ENCODE results near the gene WAS.
"Not testable (repeated sequence)": the region's sequence is repeated elsewhere in the genome, so short reads cannot be mapped to it uniquely, and the experiment has no call there.

WAS gene

DNA sequence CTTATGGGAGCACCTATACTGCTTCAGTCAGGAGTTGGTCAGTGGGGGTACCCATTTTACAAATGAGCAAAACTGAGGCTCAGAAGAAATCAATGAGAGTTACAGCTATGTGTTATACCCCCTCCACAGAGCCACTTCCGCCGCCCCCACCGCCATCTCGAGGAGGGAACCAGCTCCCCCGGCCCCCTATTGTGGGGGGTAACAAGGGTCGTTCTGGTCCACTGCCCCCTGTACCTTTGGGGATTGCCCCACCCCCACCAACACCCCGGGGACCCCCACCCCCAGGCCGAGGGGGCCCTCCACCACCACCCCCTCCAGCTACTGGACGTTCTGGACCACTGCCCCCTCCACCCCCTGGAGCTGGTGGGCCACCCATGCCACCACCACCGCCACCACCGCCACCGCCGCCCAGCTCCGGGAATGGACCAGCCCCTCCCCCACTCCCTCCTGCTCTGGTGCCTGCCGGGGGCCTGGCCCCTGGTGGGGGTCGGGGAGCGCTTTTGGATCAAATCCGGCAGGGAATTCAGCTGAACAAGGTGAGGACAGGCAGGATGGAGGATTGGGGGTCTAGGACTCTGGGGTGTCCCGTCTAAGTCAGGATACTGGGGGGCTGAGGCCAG is 5.0 kb downstream of the WAS start:
- DNase-seq: no peak

DNA sequence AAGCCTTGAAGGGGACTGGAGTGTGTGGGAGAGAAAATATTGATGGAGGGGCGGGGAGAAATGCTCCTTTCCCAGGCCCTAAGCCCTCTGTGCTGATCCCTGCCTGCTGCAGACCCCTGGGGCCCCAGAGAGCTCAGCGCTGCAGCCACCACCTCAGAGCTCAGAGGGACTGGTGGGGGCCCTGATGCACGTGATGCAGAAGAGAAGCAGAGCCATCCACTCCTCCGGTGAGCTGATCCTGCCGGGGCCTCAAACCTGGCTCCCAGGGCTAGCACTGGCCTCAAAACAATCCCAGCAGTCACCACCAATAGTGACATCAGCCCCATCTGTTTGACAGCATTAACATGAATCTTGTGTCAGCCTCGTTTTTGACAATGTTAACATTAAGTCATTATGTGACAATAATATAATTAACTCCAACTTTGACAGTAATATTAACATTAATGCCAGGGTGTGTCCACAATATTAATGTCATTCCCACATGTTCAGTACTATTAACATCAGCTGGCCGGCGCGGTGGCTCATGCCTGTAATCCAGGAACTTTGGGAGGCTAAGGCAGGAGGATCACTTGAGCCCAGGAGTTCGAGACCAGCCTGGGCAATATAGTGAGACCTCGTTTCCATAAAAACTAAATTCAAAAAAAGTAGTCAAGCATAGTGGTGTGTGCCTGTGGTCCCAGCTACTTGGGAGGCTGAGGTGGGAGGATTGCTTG is 5.8 kb downstream of the WAS start:
- no peak for DNase-seq

DNA sequence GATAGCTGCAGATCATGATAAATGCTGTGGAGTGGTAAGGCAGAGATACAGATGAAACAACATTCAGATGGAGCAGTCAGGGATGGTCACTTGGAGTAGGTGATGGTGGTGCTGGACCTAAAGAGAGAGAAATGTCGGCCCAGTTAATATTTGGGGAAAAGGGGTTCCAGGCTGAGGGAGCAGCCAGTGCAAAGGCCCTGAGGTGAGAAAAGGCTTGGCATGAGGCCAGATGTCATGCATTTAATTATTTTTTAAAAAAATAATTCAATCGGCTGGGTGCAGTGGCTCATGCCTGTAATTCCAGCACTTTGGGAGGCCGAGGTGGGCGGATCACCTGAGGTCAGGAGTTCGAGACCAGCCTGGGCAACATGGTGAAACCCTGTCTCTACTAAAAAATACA is 8.1 kb downstream of the WAS start:
- not testable (repeated sequence) for DNase-seq

DNA sequence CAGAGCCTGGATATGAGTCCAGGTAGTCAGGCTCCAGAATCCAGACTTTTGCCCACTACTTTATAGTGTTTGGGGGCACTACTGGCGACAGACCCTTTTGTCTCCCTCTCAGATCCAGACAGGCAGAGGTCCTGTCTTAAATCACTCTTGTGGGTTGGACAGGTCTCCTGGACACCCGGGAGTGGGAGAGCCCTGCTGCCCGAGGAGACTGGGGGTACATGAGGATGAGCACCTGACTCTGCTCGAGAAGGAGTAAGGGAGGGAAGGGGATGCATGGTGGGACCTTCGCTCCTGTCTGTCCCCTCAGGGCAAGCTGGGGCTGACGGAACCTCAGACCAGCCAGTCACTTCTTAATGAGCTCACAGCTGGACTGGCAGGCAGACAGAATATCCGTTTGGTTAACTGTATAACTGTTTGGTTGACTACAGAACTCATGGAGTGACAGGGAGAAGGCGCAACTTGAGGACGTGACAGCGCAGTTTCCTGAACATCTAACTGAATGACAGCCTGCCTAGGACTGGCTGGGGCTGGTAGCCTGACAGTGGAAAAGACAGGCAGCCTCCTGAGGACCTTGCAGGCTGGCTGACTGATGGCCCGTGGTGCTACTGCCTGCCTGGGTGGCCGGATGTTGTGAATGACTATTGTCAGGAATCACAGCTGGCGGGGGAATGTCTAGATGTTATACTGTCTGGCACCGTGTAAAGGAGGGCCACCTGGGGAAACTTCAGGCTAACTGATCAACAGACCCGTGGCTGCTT is 11.4 kb downstream of the WAS start:
- DNase-seq: no peak

DNA sequence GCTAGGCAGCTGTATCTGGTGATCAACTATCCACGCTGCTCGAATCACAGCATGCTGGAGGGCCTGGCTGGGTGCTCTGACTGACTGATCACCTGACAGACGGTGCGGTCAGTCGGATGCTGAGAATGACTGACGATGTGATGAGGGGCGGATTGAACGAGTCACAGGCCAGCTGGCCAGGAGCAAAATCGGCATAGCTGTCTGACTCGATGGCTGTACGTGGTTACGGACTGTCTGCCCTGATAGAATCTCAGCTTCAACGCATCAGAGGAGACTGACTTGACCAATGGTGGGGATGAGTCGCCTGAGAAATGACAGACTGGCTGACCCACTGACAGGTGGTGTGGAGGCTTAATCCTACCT is 11.9 kb downstream of the WAS start:
- no peak for DNase-seq

DNA sequence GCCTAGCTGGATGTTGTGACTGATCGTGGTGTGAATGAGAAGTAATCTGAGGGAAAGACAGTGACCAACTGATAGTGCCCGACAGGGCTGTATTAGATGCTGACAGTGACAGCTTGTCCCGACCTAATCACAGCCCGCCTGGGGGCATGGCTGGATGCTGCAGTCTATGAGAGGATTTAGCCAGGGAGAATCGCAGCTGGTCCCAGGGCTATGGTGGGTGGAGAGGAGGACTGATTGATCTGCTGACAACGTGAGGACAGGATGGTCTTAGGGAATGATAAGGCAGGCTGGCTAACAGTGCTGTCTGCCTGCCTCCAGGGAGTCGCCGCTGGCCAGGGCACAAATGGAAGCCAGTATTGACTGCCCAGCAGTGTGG is 12.3 kb downstream of the WAS start:
- DNase-seq: no peak

DNA sequence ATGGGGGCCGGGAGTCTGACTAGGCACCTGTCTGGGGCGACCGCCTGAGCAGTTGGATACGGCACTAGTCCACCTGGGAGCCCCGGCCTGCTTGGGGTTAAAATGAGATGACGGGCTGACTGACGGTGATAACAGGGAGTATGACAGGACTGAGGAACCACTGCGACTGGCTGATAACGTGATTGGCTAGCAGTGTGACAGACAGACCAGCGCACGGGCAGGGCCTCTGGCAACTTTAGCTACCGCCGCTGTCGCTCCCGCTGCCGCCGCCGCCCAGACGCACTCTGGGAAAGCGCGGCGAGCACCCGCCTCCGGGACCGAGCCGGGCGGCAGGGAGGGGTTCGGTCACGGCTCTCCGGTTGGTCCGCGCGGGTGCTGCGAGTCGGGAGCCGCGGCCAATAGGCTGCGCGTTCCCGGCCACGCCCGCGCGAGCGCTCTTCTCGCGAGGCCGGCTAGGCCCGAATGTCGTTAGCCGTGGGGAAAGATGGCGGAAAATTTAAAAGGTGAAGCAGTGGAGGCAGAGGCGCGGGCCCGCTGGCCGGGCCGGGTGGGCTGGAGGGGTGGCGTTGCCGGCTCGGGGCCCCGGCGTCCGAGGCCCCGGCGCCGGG is 12.8 kb downstream of the WAS start, which contains the start of gene SUV39H1:
Gene SUV39H1, plus strand, starts transcription at position 434 of the 608 bp plus-strand sequence. Its CDS starts 51 bp downstream, at position 485.
- peak; percentile 76 for DNase-seq

DNA sequence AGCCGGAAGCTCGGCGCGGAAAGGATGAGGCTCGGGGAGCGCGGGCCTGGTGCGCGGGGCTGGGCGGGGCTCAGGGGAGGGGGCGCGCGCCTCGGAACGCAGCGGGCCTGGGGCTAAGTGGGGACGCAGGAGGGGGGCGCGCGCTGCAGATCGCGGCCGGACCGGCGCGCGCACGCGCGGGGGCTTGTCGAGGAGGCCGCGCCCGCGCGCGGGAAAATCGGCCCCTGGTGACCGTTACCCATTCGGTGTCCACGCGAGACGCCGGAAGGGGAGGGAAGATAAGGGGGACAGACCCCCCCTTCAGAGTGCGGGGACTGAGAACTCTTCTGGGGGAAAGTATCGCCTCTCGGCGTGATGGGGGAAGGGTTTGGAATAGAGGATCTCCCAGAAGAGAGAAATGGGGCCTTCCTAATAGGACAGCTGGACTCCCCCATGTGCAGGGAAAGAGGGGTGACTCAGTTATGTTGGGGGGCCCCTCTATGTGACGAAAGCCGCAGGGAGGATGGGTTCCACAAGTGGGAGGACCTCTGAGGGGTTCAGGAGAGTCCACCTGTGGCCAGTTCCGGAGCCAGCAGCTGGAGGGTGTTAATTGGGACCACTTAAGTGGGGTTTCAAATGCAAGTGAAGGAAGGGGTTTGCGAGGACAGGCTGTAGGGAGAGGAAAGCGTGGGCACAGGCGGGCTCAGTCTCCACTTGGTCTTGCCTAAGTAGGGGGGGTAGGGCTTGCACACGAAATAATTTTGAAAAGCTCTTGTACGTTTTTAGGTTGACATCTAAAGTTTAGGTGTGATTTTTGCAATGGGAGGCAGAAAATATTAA is 13.5 kb downstream of the WAS start:
- DNase-seq: peak; percentile 55

DNA sequence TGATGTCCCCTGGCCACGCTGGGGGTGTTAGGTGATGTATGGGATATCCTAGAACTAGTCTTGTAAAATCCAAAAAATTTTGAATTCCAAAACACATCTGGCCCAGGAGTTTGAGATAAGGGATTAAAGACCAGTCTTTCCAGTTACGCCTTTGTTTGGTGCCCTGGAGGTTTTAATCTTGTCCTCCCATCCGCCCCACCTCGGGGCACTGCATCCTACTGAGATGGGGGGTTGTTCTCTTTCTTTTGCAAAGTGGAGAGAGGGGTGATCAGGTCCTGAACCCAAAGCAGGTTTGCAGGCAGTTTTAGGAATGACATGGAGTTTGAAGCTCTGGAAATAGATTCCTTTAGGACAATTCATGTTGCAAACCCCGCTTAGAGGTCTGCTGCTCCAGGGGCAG is 14.7 kb downstream of the WAS start:
- DNase-seq: no peak

DNA sequence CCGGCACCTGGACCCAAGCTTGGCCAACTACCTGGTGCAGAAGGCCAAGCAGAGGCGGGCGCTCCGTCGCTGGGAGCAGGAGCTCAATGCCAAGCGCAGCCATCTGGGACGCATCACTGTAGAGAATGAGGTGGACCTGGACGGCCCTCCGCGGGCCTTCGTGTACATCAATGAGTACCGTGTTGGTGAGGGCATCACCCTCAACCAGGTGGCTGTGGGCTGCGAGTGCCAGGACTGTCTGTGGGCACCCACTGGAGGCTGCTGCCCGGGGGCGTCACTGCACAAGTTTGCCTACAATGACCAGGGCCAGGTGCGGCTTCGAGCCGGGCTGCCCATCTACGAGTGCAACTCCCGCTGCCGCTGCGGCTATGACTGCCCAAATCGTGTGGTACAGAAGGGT is 16.6 kb downstream of the WAS start:
- DNase-seq: no peak

DNA sequence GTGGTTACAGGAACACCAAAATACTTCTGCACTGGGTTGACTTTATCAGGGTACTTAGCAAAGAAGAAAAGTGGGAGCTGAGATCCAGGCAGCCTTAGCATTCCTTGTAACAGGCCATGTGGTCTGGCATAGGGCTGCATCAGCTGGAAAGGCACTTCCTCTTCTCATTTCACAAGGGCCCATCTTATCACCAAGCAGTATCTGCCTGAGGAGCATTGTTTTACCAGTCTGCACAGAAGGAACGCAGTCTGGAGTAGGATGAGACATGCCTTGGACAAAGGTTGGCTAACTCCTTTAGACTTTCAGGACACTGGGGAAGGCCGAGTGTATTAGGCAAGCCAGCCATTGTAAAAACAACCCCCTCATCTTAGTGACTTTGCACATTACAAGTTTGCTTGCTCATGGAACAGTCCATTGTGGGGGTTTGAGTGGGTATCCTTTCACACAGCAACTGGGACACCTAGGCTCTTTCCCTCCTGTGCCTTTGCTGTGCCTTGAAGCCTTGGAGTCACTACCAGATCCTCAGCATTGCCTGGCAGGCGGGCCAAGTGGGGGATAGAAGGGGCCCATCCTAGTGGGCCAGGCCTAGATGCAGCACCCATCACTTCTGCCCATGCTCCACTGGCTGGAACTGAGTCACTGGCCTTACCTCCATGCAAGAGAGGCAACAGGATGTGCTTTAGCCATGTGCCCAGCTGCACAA is 17.5 kb downstream of the WAS start:
- DNase-seq: peak; percentile 16

DNA sequence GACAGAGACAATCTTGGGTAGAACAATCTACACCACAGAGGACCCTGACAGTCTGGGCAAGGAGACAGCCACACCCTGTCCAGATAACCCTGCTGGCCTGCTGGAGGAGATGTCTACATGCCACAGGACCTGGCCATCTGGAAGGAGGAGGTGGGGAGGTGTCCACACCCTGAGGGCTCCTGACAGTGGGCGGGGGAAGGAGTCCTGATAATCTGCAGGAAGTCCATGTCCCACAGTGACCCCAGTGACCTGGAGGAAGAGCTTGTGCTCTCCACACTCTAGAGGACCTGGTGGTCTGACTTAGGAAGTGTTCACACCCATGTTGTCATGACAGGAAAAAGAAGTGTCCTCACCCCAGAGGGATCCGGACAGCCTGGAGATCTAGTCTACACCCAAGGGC is 18.4 kb downstream of the WAS start:
- no peak for DNase-seq

DNA sequence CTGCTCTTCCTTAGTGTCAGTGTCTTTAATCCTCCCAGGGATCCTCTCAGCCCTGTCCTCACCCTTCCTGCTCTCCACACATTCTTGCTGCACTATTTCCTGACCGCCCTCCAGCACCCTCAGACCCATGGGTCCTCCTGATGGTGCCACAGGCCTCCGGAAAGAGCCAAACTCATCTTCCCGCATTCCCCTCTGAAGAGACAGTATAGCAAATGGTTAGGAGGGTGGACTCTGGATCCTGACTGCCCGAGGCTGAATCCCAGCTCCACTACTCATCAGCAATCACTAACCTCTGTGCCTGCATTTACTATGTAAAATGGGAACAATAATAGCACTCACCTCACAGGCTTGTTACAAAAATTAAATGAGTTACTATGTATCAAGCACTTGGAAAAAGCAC is 19.1 kb downstream of the WAS start:
- no peak for DNase-seq

DNA sequence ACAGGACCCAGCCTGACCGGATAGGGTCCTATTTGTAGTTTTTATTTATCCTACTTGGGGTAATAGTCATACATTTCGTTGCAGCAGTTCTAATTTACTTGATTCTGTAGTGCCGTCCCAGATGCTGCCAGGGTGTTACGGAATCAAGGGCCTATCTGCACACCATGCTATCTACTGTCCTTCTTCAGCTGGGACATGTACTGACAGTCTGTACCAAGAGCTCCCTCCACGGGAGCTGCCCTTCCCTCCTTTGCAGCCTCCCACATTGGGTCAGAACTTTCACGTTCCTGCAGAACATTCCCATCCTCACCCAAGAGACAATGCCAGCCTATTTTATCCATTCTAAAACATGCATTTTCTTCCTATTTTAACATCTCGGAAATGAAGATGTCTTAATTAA is 19.6 kb downstream of the WAS start:
- DNase-seq: no peak

DNA sequence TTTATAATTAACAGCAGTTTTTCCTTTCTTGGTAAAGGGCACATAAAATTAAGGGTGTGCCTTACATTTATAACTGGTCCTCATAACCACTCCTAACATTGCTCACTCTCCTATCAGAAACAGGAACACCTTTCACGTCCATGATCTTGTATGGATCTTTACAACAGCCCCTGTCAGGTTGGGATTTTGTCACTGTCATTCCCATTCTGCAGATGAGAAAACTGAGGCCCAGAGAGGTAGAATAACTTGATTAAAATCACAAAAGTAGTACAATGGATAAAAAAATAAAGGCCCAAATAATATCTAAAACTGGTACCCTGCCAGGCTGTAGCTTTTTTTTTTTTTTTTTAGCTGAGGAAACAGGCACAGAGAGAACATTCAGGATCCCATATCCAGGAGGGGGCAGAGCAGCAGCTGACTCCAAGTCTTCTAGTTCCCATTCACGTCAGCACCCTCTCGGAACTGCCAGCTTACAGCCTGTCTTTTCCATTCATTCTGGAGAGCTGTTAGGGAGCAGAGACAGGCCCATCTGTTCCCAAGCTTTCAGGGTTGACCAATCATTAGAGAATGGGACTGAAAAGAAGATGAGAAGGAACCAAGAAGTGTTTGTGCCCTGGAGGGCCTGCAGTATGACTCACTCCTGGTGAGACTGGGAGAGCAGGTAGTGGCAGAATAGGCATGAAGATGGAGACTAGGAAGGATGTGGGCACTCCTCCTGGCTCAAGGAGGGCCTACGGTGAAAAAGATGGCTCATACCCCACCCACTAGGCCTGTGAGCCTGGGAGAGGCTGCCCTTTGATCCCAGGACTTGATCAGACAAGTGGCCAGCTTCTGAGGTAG is 20.3 kb downstream of the WAS start:
- no peak for DNase-seq

DNA sequence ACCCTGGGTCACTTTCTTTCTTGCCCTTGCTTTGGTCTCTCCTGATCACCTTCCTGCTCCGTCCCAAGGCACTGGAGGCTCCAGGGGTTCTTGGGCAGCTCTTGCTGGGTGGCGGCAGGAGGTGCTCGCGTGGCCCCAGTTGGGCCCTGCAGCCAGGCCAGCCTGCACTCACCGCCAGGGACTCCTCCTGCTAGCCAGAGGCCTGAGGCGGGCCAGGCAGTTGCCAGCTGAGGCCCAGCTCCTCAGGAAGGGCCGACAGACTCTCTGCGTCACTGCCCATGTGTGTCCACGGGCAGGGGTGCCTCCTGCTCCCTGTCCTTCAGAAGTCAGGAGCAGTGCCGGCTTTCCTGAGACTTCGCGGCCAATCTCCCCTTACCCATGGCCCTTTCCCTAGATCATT is 22.3 kb downstream of the WAS start:
- no peak for DNase-seq

DNA sequence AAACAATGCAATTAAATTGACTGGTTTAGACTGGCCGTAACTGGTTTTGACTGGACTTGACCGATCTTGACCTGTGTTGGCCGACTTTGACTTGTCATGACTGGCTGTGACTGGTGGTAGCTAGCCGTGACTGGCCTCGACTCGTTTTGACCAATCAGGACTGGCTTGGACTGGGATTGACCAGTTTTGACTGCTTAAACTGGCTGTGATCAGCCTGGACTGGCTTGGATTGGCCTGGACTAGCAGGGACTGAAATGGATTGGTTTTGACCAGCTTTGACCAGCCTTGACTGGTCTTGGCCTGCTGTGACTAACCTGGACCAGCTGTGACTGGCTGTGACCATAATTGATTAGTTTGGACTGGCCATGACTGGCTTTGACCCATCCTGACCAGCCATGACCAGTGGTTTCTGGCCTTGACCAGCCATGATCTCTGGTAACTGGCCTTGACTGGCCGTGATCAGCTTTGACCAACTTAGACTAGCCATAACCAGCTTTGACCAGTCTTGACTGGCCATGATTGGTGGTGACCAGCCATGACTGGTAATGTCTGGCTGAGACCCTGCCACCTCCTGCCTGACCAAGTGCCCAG is 26.0 kb downstream of the WAS start:
- DNase-seq: no peak

DNA sequence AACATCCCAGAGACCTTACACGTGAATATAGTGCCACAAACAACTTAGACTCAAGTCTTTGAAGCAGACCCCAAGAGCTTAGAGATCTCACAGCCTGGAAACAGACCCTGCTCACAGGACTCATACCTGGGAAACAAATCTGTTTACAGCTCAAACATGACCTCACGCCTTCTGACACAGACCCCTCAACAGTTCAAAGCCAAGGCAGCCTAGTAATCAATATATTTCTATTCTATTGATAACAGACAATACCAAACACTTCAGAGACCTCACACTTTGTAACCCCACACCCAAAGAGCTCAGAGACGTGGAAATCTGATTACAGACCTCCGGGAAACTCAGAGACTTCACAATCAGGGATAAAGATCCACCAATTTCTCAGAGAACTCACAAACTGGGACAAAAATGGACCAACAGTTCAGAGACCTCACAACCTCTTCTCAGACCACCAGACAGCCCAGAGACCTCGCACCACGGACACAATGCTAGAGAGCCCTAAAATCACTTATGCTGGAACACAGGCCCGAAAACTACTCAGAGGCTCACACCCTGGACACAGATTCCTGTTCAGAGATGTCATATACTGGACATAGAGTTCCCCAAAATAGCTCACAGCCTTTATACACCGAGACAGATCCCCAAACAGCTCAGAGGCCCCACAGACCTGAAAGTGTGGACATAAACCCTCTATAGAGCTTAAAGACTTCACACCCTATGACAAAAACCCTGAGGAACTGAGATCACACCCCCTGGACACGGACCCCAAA is 27.7 kb downstream of the WAS start:
- DNase-seq: no peak

DNA sequence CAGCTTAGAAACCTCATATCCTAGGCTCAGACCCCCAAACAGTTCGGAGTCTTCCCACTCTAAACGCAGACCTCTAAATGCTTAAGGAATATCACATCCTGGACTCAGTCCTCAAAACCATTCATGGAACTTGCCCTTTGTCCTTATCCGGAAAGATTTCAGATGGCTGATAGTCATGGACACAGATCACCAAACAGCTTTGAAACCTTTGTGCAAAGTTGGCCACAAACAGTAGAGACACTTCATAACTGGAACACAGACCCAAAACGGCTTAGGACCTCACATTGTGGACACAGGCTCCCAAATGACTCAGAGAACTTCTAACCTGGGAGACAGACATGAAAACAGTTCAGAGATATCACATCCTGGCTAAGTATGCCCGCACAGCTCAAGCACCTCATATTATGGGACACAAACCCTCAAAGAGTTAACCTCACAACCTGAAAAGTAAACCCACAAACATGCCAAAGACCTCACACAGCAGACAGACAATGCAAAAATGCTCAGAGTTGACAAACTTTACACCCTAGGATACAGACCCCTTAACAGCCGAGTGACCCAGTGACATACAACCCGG is 28.4 kb downstream of the WAS start:
- no peak for DNase-seq

DNA sequence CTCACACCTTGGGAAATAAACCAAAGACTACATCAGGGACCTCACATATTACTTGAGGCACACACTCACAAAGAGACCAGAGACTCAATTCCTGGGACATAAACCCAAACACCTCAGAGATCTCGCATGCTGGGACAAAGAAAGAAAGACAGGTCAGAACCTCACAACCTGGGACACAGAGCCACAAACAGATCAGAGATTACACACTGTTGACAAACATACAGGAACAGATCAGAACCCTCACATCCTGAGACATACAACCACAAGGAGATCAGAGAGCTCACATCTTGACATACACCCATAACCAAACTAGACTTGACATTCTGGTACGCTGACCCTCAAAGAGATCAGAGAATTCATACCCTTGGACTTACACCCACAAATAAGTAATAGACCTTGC is 30.2 kb downstream of the WAS start:
- DNase-seq: no peak

Measured in MV-4-11 (cell line).